ENCODE data around the gene TSPAN15.

TSPAN15 gene

DNA sequence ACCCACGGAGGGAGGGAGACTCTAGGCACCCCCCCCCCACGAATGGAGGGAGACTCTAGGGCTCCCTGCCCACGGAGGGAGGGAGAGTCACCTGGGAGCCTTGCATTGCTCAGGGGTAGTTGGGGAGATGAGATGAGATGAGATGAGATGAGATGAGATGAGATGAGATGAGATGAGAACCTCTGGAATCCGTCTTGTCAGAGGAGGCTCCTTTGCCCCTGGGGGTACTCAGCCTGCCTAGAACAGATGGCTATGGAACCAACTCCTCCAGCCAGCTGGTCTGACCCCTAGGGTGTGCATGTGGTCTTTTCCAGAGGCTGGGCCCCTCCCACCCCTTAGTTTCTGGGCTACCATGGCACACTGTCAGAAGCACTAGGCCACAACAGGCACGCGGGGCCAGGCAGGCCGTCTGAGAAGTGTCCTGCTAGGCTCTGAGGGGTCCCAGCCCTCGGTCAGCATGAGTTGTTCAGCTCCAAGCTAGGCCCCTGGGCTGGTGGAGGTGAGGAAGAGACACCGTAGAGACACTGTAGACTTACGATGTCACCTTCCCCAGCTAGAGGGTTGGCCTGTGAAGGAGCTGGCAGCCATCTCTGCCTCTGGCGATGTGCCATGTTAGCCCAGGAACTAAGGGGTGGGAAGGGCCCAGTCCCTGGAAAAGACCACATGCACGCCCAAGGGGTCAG is 8.8 kb downstream of the TSPAN15 start:
- TF ChIP-seq, protein P1, sequence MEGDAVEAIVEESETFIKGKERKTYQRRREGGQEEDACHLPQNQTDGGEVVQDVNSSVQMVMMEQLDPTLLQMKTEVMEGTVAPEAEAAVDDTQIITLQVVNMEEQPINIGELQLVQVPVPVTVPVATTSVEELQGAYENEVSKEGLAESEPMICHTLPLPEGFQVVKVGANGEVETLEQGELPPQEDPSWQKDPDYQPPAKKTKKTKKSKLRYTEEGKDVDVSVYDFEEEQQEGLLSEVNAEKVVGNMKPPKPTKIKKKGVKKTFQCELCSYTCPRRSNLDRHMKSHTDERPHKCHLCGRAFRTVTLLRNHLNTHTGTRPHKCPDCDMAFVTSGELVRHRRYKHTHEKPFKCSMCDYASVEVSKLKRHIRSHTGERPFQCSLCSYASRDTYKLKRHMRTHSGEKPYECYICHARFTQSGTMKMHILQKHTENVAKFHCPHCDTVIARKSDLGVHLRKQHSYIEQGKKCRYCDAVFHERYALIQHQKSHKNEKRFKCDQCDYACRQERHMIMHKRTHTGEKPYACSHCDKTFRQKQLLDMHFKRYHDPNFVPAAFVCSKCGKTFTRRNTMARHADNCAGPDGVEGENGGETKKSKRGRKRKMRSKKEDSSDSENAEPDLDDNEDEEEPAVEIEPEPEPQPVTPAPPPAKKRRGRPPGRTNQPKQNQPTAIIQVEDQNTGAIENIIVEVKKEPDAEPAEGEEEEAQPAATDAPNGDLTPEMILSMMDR (IDR thresholded peaks at IDR 0.05; ENCODE audit: borderline replicate concordance, insufficient read depth, low read depth, low read length), result no peak
- no peak overlapping the region for H3K4me3 ChIP-seq (ENCODE audit: low read depth, low read length)

- no peak overlapping the region for H3K4me3 ChIP-seq (ENCODE audit: low read depth, low read length)
- TF ChIP-seq, protein P1 (IDR thresholded peaks at IDR 0.05; ENCODE audit: borderline replicate concordance, insufficient read depth, low read depth, low read length), result no peak
These were observed 9.4 kb downstream of the TSPAN15 start for GRCh38 chr10:69460576-69461242.

DNA sequence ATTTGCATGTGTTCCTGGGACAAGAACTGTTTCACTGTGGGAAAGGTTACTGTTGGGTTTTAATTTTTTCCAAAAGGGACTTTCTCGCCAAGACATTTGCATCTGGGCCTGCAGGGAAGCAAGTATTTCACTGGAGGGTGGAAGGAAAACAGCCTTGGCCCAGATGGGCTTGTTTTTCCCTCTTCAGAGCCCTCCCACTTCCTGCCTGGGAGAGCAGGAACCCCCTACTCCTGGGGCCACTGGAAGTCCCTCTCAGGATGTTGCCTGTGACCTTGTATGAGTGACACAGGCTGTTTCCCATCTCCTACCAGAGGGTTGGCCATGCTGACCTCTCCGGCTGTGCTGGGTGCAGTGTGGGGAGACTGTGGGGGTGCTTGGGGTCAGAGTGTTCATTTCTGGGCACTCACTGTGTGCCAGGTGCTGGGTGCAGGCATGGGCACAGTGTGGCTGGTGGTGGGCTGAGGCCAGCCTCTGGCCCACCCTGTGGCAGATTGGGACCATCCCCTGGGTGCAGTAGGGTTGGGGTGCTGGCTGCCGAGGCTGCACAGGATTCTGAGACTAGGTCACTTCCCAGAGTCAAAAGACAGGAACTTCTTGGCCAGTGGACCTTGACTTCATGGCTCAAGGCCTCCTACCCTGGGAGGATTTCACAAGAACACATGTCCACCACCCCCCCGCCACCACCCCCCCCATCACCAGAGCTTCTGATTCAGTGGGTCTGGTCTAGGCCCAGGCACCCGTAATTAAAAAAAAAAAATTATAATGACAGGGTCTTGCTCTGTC is 10.2 kb downstream of the TSPAN15 start:
- no peak overlapping the region for H3K4me3 ChIP-seq (ENCODE audit: low read depth, low read length)
- TF ChIP-seq, protein P1 (IDR thresholded peaks at IDR 0.05; ENCODE audit: borderline replicate concordance, insufficient read depth, low read depth, low read length), result no peak

DNA sequence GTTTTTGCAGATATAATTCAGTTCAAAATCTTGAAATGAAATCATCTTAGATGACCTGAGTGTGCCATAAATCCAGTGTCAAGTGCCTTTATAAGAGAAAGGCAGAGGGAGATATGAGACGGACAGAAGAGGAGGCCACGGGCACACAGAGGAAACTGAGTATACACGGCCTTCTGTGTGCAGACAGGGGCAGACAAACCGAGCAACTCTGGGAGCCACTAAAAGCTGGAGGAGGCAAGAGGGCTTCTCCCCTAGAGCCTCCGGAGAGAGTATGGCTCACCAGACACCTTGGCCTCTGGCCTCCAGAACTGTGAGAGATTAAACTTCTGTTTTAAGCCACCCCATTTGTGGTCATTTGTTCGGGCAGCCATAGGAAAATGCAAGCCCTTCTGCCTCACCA is 12.6 kb downstream of the TSPAN15 start:
- no peak overlapping the region for H3K4me3 ChIP-seq (ENCODE audit: low read depth, low read length)
- TF ChIP-seq, protein P1 (IDR thresholded peaks at IDR 0.05; ENCODE audit: borderline replicate concordance, insufficient read depth, low read depth, low read length), result no peak

DNA sequence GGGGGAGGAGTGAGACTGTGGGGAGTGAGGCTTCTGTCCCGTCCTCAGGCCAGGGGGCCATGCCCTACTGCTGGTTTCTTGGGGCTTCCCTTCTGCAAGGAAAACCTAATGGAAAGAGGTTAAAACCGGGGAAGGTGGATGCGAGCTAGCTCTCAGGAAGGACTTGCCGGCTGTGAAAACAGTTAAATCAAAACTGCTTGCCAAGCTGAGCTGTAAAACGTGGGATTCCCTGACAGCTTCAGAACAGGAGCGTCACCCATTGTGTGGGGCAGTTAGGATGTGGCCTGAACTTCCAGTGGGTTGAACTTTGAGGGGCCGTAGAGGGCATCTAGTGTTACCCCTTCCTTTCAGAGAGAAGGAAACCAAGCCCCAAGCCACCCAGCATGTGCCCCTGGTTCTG is 13.1 kb downstream of the TSPAN15 start:
- no peak overlapping the region for H3K4me3 ChIP-seq (ENCODE audit: low read depth, low read length)

DNA sequence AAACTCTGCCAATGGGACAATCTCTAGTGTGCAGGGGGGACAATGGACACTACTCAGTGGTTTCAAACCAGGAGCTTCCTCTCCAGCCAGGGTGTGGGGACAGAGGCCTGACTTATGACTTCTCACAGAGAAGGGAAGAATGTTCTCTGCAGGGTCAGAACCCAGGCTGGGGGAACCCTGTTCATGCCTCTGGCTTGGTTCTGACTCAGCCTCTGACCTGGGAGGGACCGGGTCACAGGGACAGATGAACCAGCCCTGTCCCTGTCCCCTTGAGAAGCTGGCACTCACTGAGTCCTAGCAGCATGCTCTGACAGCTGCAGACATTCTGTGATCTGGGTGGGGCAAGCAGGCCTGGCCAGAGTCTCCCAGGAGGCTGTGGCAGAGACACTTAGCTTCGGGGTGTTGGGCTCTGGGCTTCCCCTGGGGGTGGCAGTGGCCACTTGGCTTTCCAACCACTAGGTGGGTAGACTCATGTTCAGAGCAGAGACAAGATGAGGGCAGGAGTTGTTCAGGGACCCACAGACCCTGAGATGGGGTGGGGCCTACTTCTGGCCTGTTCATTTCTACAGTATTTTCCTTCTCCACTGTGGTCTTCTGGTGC is 13.6 kb downstream of the TSPAN15 start:
- no peak overlapping the region for H3K4me3 ChIP-seq (ENCODE audit: low read depth, low read length)
- TF ChIP-seq, protein P1 (IDR thresholded peaks at IDR 0.05; ENCODE audit: borderline replicate concordance, insufficient read depth, low read depth, low read length), result no peak

More for the DNA sequence above, 13.1 kb downstream of the TSPAN15 start:
- TF ChIP-seq, protein P1 (IDR thresholded peaks at IDR 0.05; ENCODE audit: borderline replicate concordance, insufficient read depth, low read depth, low read length), result no peak
